ENCODE data around the gene PLEKHA6. TPM values are rescaled to one million over a fixed set of nuclear protein-coding genes. Genes with fewer than 3 reads are reported as not detected.

Gene PLEKHA6, protein sequence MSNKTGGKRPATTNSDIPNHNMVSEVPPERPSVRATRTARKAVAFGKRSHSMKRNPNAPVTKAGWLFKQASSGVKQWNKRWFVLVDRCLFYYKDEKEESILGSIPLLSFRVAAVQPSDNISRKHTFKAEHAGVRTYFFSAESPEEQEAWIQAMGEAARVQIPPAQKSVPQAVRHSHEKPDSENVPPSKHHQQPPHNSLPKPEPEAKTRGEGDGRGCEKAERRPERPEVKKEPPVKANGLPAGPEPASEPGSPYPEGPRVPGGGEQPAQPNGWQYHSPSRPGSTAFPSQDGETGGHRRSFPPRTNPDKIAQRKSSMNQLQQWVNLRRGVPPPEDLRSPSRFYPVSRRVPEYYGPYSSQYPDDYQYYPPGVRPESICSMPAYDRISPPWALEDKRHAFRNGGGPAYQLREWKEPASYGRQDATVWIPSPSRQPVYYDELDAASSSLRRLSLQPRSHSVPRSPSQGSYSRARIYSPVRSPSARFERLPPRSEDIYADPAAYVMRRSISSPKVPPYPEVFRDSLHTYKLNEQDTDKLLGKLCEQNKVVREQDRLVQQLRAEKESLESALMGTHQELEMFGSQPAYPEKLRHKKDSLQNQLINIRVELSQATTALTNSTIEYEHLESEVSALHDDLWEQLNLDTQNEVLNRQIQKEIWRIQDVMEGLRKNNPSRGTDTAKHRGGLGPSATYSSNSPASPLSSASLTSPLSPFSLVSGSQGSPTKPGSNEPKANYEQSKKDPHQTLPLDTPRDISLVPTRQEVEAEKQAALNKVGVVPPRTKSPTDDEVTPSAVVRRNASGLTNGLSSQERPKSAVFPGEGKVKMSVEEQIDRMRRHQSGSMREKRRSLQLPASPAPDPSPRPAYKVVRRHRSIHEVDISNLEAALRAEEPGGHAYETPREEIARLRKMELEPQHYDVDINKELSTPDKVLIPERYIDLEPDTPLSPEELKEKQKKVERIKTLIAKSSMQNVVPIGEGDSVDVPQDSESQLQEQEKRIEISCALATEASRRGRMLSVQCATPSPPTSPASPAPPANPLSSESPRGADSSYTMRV
- 2.4 and 5.0 TPM in 2 replicates for total RNA-seq

DNA sequence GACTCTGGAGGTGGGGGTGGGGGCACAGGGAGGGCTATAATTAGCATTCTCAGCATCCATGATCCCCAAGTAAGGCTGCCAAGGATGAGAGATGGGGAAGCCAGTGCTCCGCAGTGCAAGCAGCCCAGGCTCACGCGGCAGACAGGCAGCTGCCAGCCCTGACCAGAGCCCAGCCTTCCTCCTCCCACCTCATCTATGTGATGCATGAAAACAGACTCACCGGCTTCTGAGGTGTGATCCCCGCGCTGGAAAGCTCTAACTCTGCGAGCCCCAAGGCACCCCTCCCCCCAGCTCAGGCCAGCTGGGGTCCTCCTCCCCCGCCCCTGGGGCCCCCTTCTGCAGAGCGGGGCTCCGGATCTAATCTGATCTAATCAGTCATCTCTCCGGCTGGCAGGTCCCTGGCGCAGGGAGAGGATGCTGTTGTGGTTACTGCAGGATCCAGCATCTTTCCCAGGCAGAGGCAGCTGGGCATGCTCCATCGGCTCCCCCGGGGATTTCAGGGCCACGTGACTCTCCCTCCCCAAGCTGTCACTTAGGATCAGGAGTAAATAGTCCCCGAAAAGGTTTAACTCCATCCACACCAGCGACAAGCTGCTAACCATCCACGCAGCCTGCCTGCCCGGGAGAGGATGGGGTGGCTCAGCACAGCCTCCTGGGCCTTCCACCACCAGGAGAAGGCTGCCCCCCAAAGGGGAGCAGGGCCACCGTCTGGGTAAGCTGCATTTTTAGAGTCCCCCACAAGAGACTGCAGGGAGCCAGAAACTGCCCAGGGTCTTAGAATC is at the start of gene PLEKHA6:
Gene PLEKHA6, minus strand, starts transcription at position 456 of the 782 bp plus-strand sequence. CDS start 86,202 bp downstream, outside the sequence.

DNA sequence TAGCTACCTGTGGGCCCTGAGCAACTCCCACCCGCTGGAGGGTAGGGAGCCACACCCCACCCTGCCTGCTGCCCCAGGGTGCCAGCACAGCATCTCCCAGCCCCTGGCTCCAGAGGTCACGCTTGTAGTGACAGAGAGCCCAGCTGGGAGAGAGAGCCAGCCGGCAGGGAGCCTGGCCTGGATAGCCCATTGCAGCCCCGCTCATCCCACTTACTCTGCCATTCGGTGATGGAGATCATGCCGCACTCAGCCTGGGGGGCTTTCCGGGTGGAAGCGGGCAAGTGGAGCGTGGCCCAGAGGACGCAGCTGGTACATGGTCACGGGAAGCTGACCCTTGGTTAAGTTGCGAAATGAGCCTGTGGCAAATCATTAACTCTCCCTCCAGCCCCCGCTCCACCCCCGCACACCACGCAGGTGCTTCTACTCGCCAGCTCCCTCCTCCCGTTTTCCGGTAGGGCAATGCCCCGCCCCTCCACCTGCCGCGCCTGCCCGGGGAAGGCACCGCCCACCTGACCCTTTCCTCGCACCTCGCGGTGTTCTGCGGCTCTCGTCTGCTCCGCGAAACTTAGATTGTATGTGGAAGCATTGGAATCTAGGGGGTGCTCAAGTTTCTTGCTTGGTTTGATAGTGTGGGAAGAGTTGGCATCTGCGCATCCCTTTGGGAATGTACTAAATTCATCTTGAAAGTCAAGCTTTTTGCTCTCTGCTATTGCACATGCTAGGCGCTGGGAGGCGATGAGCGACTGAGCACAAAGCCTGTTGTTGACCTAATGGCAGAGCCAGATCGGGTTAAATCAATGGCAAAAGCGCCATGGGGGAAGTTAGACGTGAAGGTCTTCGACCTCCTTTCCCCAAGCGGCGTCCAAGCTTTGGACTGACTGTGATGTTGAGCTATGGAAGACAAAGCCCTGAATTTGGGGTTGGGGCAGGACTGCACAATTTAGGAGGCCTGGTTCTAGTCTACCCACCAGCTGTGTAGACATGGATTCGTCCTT is 145.8 kb downstream of the PLEKHA6 start, which contains the start of gene GOLT1A:
Gene GOLT1A, minus strand, starts transcription at position 321 of the 995 bp plus-strand sequence. Its CDS starts 82 bp downstream, at position 239.

DNA sequence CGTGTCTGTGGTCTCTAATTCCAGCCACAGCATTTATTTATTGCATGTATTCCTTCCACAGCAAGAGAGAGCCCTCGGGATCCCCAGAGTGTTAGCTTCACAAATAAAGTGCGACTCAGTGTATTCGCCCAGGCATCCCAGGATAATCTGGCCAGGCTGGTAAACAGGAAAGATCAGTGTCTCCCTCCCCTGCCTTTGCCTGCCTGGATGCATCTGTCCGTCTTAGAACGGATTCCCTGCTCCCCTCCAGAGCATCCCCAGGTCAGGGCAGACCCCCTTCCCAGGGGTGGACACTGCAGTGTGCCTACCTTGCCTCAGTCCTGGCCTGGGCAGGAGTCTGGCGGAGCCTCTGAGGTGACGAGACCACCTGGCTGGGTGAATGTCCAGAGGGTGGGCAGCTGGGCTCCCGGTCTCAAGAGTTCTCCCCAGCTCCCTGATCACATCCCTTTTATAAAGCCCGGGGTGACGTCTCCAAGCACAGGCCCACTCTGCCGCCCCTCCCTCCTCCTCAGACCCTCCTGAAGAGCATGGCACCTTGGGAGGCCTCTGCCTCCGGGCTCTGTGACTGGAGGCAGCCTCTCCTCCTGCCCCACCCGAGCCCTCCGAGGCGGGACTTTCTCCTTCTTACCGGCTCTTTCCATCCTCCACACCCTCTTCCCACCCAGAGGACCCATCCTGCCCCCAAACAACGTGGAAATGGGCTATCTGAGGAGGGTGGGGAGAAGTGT is 163.5 kb downstream of the PLEKHA6 start, which contains the start of gene KISS1:
Gene KISS1, minus strand, starts transcription at position 424 of the 728 bp plus-strand sequence. CDS start 3,615 bp downstream, outside the sequence.

Other genes starting within 250 kb of the PLEKHA6 start
- gene ETNK2, start 207.9 kb downstream of the PLEKHA6 start, total RNA-seq = 2.2 and 5.2 TPM in 2 replicates
- gene REN, start 193.6 kb downstream of the PLEKHA6 start, total RNA-seq = not detected in 2 replicates
- gene KISS1, start 163.4 kb downstream of the PLEKHA6 start, total RNA-seq = not detected in 2 replicates
- not detected in 2 replicates for gene GOLT1A, start 145.9 kb downstream of the PLEKHA6 start, total RNA-seq
- 8.1 and 10.9 TPM in 2 replicates for gene PPP1R15B, start 51.9 kb upstream of the PLEKHA6 start, total RNA-seq
- 2.0 and 4.9 TPM in 2 replicates for gene PIK3C2B, start 134.9 kb upstream of the PLEKHA6 start, total RNA-seq
- 15.4 and 20.0 TPM in 2 replicates for gene MDM4, start 156.5 kb upstream of the PLEKHA6 start, total RNA-seq